ENCODE results near the gene GYG2. TPM values are rescaled to one million over a fixed set of nuclear protein-coding genes. Genes with fewer than 3 reads are reported as not detected.
"Not testable (repeated sequence)": the region's sequence is repeated elsewhere in the genome, so short reads cannot be mapped to it uniquely, and the experiment has no call there.

Gene GYG2
- total RNA-seq, 1 donor from 2014 or later: not detected

GRCh38 chrX:2913118-2913517, 84.4 kb downstream of the GYG2 start:
- ChIA-PET CTCF (no interaction called here), POLR2A (no interaction called here)
- peaks cover 2% of the 10 kb centered on the region for H3K9me3 Mint-ChIP-seq
- intact Hi-C loops (cut with micrococcal nuclease): no loop called here
- no peaks in the 10 kb centered on the region for H3K27me3 Mint-ChIP-seq
- no peak overlapping the region for H3K4me3 Mint-ChIP-seq
- H3K36me3 Mint-ChIP-seq (ENCODE audit: low read depth): peaks cover 13% of the 10 kb centered on the region
- no peaks in the 10 kb centered on the region for H3K4me1 Mint-ChIP-seq
- TF ChIP-seq CTCF (IDR thresholded peaks at IDR 0.05): no peak
- DNase-seq (no peak), ATAC-seq (ENCODE audit: low read depth) (no peak)
- H3K27ac Mint-ChIP-seq: no peak overlapping the region

- no peak for ATAC-seq (ENCODE audit: low read depth)
- H3K4me1 Mint-ChIP-seq: no peaks in the 10 kb centered on the region
- no peak overlapping the region for H3K4me3 Mint-ChIP-seq
- POLR2A ChIA-PET: no interaction called here
- no peak for TF ChIP-seq CTCF (IDR thresholded peaks at IDR 0.05)
- H3K27ac Mint-ChIP-seq: no peak overlapping the region
- peaks cover 31% of the 10 kb centered on the region for H3K36me3 Mint-ChIP-seq (ENCODE audit: low read depth)
- CTCF ChIA-PET: no interaction called here
- no peaks in the 10 kb centered on the region for H3K27me3 Mint-ChIP-seq
- intact Hi-C loops (cut with micrococcal nuclease): no loop called here
- DNase-seq: no peak
- H3K9me3 Mint-ChIP-seq: peaks cover 2% of the 10 kb centered on the region
Observed at GRCh38 chrX:2917767-2918166, 89.0 kb downstream of the GYG2 start.

GRCh38 chrX:2921193-2921592, 92.5 kb downstream of the GYG2 start:
- Mint-ChIP-seq H3K27me3 (no peaks in the 10 kb centered on the region), H3K9me3 (peaks cover 2% of the 10 kb centered on the region), H3K4me3 (no peak overlapping the region), H3K36me3 (ENCODE audit: low read depth) (peaks cover 26% of the 10 kb centered on the region), H3K27ac (no peak overlapping the region), H3K4me1 (no peaks in the 10 kb centered on the region)
- ChIA-PET CTCF (no interaction called here), POLR2A (no interaction called here)
- ATAC-seq (ENCODE audit: low read depth) (no peak), DNase-seq (no peak)
- intact Hi-C loops (cut with micrococcal nuclease): no loop called here
- TF ChIP-seq CTCF (IDR thresholded peaks at IDR 0.05): no peak

DNA sequence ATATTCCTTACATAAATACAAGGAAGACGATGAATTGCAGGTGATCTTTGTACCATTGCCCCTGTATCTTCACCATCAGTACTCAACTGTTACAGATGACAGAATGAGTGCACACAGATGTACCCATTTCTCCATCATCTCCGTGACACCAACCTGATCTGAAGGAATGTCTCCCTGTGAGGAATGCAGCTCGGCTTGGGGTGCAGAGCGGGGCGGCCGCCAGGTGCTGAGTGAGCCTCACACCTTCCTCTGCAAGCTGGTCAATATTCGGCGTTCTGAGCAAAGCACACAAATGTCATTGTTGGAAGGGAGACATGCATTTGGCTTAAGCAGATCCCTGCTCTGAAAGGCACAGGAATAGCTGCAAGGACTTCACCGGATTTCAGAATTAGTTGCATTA, 93.0 kb downstream of the GYG2 start:
- H3K27ac Mint-ChIP-seq: no peak overlapping the region
- H3K4me3 Mint-ChIP-seq: no peak overlapping the region
- ChIA-PET CTCF (no interaction called here), POLR2A (no interaction called here)
- no peak for TF ChIP-seq CTCF (IDR thresholded peaks at IDR 0.05)
- no peak for DNase-seq
- H3K27me3 Mint-ChIP-seq: no peaks in the 10 kb centered on the region
- ATAC-seq (ENCODE audit: low read depth): no peak
- intact Hi-C loops (cut with micrococcal nuclease): no loop called here
- no peaks in the 10 kb centered on the region for H3K9me3 Mint-ChIP-seq
- no peaks in the 10 kb centered on the region for H3K4me1 Mint-ChIP-seq
- H3K36me3 Mint-ChIP-seq (ENCODE audit: low read depth): peaks cover 23% of the 10 kb centered on the region

DNA sequence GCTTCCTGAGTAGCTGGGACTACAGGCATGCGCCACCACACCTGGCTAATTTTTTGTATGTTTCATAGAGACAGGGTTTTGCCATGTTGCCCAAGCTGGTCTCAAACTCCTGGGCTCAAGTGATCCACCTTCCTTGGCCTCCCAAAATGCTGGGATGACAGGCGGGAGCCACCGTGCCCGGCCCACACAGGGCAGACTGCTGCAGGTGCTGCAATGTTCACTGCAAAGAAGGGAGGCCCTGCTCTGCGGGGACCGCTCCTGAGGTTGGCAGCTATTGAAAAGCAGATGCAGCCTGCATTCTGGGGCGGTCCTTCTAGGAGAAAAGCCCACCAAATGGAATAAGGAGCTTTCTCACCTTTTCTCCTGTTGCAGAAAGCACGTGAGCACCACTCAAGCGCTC, 95.4 kb downstream of the GYG2 start:
- CTCF ChIA-PET: no interaction called here
- no peak for DNase-seq

DNA sequence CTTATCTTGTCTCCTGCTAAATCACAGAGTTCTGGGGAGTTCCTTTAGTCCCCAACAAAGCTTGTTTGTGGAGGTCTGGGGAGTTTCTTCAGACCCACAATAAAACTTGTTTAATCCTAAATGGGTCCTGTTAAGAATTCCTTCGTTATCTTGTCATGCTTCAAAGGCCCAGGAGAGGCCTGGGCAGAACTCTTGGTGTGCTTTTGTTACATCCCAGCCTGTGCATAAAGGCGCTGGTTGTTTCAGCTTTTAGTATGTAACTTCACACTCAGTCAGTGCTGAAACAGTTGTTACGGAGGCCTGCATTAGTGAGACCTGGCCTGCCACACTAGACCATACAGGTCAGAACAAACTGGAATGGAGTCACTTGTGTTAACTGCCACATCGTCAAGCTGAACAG, 97.5 kb downstream of the GYG2 start:
- H3K4me3 Mint-ChIP-seq; H3K36me3 Mint-ChIP-seq (ENCODE audit: low read depth); H3K4me1 Mint-ChIP-seq; DNase-seq; H3K9me3 Mint-ChIP-seq; intact Hi-C loops (cut with micrococcal nuclease); ATAC-seq (ENCODE audit: low read depth); POLR2A ChIA-PET; H3K27me3 Mint-ChIP-seq: not testable (repeated sequence)
- H3K27ac Mint-ChIP-seq: peak overlapping the region; percentile 24
- CTCF ChIA-PET: interaction anchor here (0.6 kb wide), 1 partner anchor 18 kb away, joined by 3 read pairs; no protein-coding TSS in a partner anchor

More for the DNA sequence above, 95.4 kb downstream of the GYG2 start:
- Mint-ChIP-seq H3K36me3 (ENCODE audit: low read depth) (peaks cover 22% of the 10 kb centered on the region), H3K27ac (no peak overlapping the region), H3K4me1 (no peaks in the 10 kb centered on the region), H3K9me3 (no peaks in the 10 kb centered on the region), H3K4me3 (no peak overlapping the region), H3K27me3 (no peaks in the 10 kb centered on the region)
- no peak for ATAC-seq (ENCODE audit: low read depth)
- TF ChIP-seq CTCF (IDR thresholded peaks at IDR 0.05): no peak
- intact Hi-C loops (cut with micrococcal nuclease): no loop called here
- POLR2A ChIA-PET: no interaction called here
